HEK293 (cell line): Measurements from ENCODE around the gene FOLR2.
A peak's percentile ranks its signal among the peaks of the same experiment; 100 is the strongest.

ENCODE experiments used
- CTCF ChIA-PET: fragments of 350-600 bp; formaldehyde crosslinking; extraction: SDS; loops from one replicate; lab custom pipeline; 2021; ENCODE audit warnings: antibody characterized with exemption; lab: Yijun Ruan, JAX
- POLR2A ChIA-PET: fragments of 300-600 bp; formaldehyde crosslinking; extraction: SDS; loops from one replicate; lab custom pipeline; 2020; ENCODE audit warnings: antibody characterized with exemption, inconsistent platforms; lab: Yijun Ruan, JAX
- H3K27ac ChIP-seq: fragments of 200-500 bp; sonication (Bioruptor generic); 2 replicates; pipeline ENCODE4 v1.5.1; 2014; ENCODE audit warnings: low read depth, low read length, control low read depth, inconsistent platforms; ENCODE audit errors: extremely low read depth
- H3K36me3 ChIP-seq, 2 experiments: fragments of 200-500 bp in 1 of 2; sonication (Bioruptor generic) in 1 of 2; 1 replicate in 1 of 2; 2 replicates in 1 of 2; pipeline ENCODE4 v1.5.1; 2014 to 2017; ENCODE audit warnings: inconsistent platforms in 2 of 2, low read length in 2 of 2; ENCODE audit not compliant: control insufficient read depth in 2 of 2, insufficient read depth in 1 of 2
- H3K4me1 ChIP-seq: fragments of 200-500 bp; sonication (Bioruptor generic); 2 replicates; pipeline ENCODE4 v1.5.1; 2014; ENCODE audit warnings: mild to moderate bottlenecking, low read length, inconsistent platforms; ENCODE audit not compliant: control insufficient read depth, insufficient read depth
- H3K4me3 ChIP-seq: 2 replicates; pipeline ENCODE4 v1.5.1; 2011; ENCODE audit warnings: low read depth, mild to moderate bottlenecking, control low read depth, low read length, moderate library complexity
- H3K9me3 ChIP-seq: fragments of 200-500 bp; sonication (Bioruptor generic); 2 replicates; pipeline ENCODE4 v1.5.1; 2014; ENCODE audit warnings: low read depth, low read length, inconsistent platforms; ENCODE audit not compliant: control insufficient read depth, insufficient read depth
- ELK4 ChIP-seq: IDR thresholded peaks from 2 replicates; pipeline ENCODE4 v1.6.1; 2011; ENCODE audit warnings: mild to moderate bottlenecking, low read depth, low read length, borderline replicate concordance
- REPIN1 ChIP-seq: fragments of 450-650 bp; formaldehyde crosslinking; IDR thresholded peaks from 2 replicates; pipeline ENCODE4 v1.5.1; 2017; ENCODE audit warnings: missing biosample characterization, missing genetic modification characterization, low read depth
- WT1 ChIP-seq: fragments of 450-650 bp; formaldehyde crosslinking; IDR thresholded peaks from 2 replicates; pipeline ENCODE4 v1.5.1; 2016; ENCODE audit warnings: missing biosample characterization, missing genetic modification characterization
- ZBTB26 ChIP-seq: fragments of 450-650 bp; formaldehyde crosslinking; optimal IDR thresholded peaks from 2 replicates; pipeline ENCODE3; 2016; ENCODE audit warnings: missing biosample characterization, mild to moderate bottlenecking, missing genetic modification characterization
- ZFHX2 ChIP-seq: fragments of 450-650 bp; formaldehyde crosslinking; conservative IDR thresholded peaks from 2 replicates; pipeline ENCODE4 v1.5.1; 2016; ENCODE audit warnings: missing biosample characterization, missing genetic modification characterization
- ZFP37 ChIP-seq: fragments of 450-650 bp; formaldehyde crosslinking; IDR thresholded peaks from 2 replicates; pipeline ENCODE4 v1.5.1; 2016; ENCODE audit warnings: missing biosample characterization, missing genetic modification characterization
- ZNF112 ChIP-seq: fragments of 450-650 bp; formaldehyde crosslinking; IDR thresholded peaks from 2 replicates; pipeline ENCODE4 v1.5.0; 2017; ENCODE audit warnings: missing biosample characterization, missing genetic modification characterization
- ZNF146 ChIP-seq: fragments of 450-650 bp; formaldehyde crosslinking; IDR thresholded peaks from 2 replicates; pipeline ENCODE4 v1.5.1; 2016; ENCODE audit warnings: missing biosample characterization, missing genetic modification characterization
- ZNF148 ChIP-seq: fragments of 450-650 bp; formaldehyde crosslinking; IDR thresholded peaks from 2 replicates; pipeline ENCODE4 v1.5.0; 2017; ENCODE audit warnings: missing biosample characterization, missing genetic modification characterization, borderline replicate concordance
- ZNF214 ChIP-seq: fragments of 450-650 bp; formaldehyde crosslinking; IDR thresholded peaks from 2 replicates; pipeline ENCODE4 v1.5.1; 2017; ENCODE audit warnings: missing biosample characterization, mild to moderate bottlenecking, missing genetic modification characterization, borderline replicate concordance
- ZNF223 ChIP-seq: fragments of 450-650 bp; formaldehyde crosslinking; IDR thresholded peaks from 2 replicates; pipeline ENCODE4 v1.5.1; 2016; ENCODE audit warnings: missing biosample characterization, missing genetic modification characterization
- ZNF311 ChIP-seq: fragments of 450-650 bp; formaldehyde crosslinking; IDR thresholded peaks from 2 replicates; pipeline ENCODE4 v1.5.1; 2017; ENCODE audit warnings: missing biosample characterization, missing genetic modification characterization, borderline replicate concordance
- ZNF513 ChIP-seq: fragments of 450-650 bp; IDR thresholded peaks from 2 replicates; pipeline ENCODE4 v1.5.1; 2018; ENCODE audit warnings: missing biosample characterization, missing genetic modification characterization
- ZNF521 ChIP-seq: fragments of 450-650 bp; formaldehyde crosslinking; IDR thresholded peaks from 2 replicates; pipeline ENCODE4 v1.5.1; 2017; ENCODE audit warnings: missing biosample characterization, mild to moderate bottlenecking, missing genetic modification characterization
- ZNF549 ChIP-seq: fragments of 450-650 bp; IDR thresholded peaks from 2 replicates; pipeline ENCODE4 v1.5.1; 2018; ENCODE audit warnings: missing biosample characterization, missing genetic modification characterization, mild to moderate bottlenecking, inconsistent platforms, moderate library complexity
- ZNF571 ChIP-seq: fragments of 450-650 bp; formaldehyde crosslinking; IDR thresholded peaks from 2 replicates; pipeline ENCODE4 v1.5.0; 2017; ENCODE audit warnings: missing biosample characterization, missing genetic modification characterization
- ZNF600 ChIP-seq: fragments of 450-650 bp; formaldehyde crosslinking; IDR thresholded peaks from 2 replicates; pipeline ENCODE4 v1.5.1; 2016; ENCODE audit warnings: missing biosample characterization, missing genetic modification characterization
- ZNF692 ChIP-seq: fragments of 450-650 bp; formaldehyde crosslinking; IDR thresholded peaks from 2 replicates; pipeline ENCODE4 v1.5.1; 2016; ENCODE audit warnings: missing biosample characterization, missing genetic modification characterization
- ZNF776 ChIP-seq: fragments of 450-650 bp; formaldehyde crosslinking; IDR thresholded peaks from 2 replicates; pipeline ENCODE4 v1.5.0; 2017; ENCODE audit warnings: missing biosample characterization, missing genetic modification characterization, borderline replicate concordance
- ZNF830 ChIP-seq: fragments of 450-650 bp; IDR thresholded peaks from 2 replicates; pipeline ENCODE4 v1.5.0; 2018; ENCODE audit warnings: missing biosample characterization, missing genetic modification characterization, low read depth, mild to moderate bottlenecking, moderate library complexity
- ZSCAN23 ChIP-seq: fragments of 450-650 bp; formaldehyde crosslinking; IDR thresholded peaks from 2 replicates; pipeline ENCODE4 v1.5.1; 2016; ENCODE audit warnings: missing biosample characterization, missing genetic modification characterization
- ZSCAN4 ChIP-seq: fragments of 450-650 bp; formaldehyde crosslinking; IDR thresholded peaks from 2 replicates; pipeline ENCODE4 v1.5.1; 2017; ENCODE audit warnings: missing biosample characterization, missing genetic modification characterization

FOLR2 gene

GRCh38 chr11:72234514-72234830 is 17.9 kb downstream of the FOLR2 start:
- ChIA-PET POLR2A (interaction anchor here (0.7 kb wide), 2 partner anchors 11 to 180 kb away, joined by 3 read pairs; no protein-coding TSS in a partner anchor), CTCF (interaction anchor here (0.6 to 0.9 kb wide), 5 partner anchors 28 to 257 kb away, joined by 3 to 5 read pairs (median 3); no protein-coding TSS in a partner anchor)
- H3K27ac ChIP-seq, result no peak overlapping the region
- no peaks in the 10 kb centered on the region for H3K4me1 ChIP-seq
- no peak overlapping the region for H3K4me3 ChIP-seq
- H3K9me3 ChIP-seq, result no peaks in the 10 kb centered on the region
- H3K36me3 ChIP-seq, result peaks cover 0 to 93% of the 10 kb centered on the region in 2 experiments; a peak in 2 of 3 replicates
- TF ChIP-seq ZNF214 (tag by site-specific recombination) (no peak), ZBTB26 (no peak), ZSCAN23 (tag by site-specific recombination) (no peak), ZNF521 (tag by site-specific recombination) (no peak), WT1 (tag by site-specific recombination) (no peak), ZNF513 (tag by site-specific recombination) (no peak), ZFHX2 (tag by site-specific recombination) (0 out of 2 replicates have a peak, but pooled peaks have one; percentile 29), ZNF692 (no peak), ZSCAN4 (tag by site-specific recombination) (0 out of 2 replicates have a peak, but pooled peaks have one; percentile 44), ZNF112 (tag by site-specific recombination) (no peak), ZFP37 (tag by site-specific recombination) (no peak)

GRCh38 chr11:72234920-72235319 is 18.3 kb downstream of the FOLR2 start:
- ChIA-PET CTCF (interaction anchor here (0.6 to 0.9 kb wide), 3 partner anchors 97 to 258 kb away, joined by 3 to 5 read pairs (median 4); no protein-coding TSS in a partner anchor), POLR2A (interaction anchor here (0.7 kb wide), 2 partner anchors 12 to 180 kb away, joined by 3 read pairs; no protein-coding TSS in a partner anchor)
- peaks cover 0 to 88% of the 10 kb centered on the region in 2 experiments; a peak in 2 of 3 replicates for H3K36me3 ChIP-seq
- no peak overlapping the region for H3K4me3 ChIP-seq
- no peaks in the 10 kb centered on the region for H3K9me3 ChIP-seq
- H3K4me1 ChIP-seq, result no peaks in the 10 kb centered on the region
- no peak overlapping the region for H3K27ac ChIP-seq
- TF ChIP-seq ZNF549 (tag by site-specific recombination), result no peak
- no peak for TF ChIP-seq ZFP37 (tag by site-specific recombination)
- no peak for TF ChIP-seq ZNF311 (tag by site-specific recombination)
- no peak for TF ChIP-seq ZNF148 (tag by site-specific recombination)
- TF ChIP-seq ZNF571 (tag by site-specific recombination), result no peak
- no peak for TF ChIP-seq ZNF830 (tag by site-specific recombination)
- TF ChIP-seq REPIN1 (tag by site-specific recombination), result no peak
- TF ChIP-seq ZNF600 (tag by site-specific recombination), result no peak
- TF ChIP-seq ZNF776, result no peak
- TF ChIP-seq ZNF146 (tag by site-specific recombination), result no peak
- no peak for TF ChIP-seq ZSCAN23 (tag by site-specific recombination)
- TF ChIP-seq ELK4, result no peak
- TF ChIP-seq ZNF223 (tag by site-specific recombination), result no peak
